GM18511 (cell line): ENCODE measurements around the gene MAP1LC3B2.

ENCODE experiments used
- ATAC-seq: cut with Tn5 transposase; IDR thresholded peaks from one replicate; pipeline ENCODE4 v1.9.1; 2021; ENCODE audit warnings: mild to moderate bottlenecking, moderate library complexity; ENCODE audit not compliant: unreplicated experiment

MAP1LC3B2 gene

DNA sequence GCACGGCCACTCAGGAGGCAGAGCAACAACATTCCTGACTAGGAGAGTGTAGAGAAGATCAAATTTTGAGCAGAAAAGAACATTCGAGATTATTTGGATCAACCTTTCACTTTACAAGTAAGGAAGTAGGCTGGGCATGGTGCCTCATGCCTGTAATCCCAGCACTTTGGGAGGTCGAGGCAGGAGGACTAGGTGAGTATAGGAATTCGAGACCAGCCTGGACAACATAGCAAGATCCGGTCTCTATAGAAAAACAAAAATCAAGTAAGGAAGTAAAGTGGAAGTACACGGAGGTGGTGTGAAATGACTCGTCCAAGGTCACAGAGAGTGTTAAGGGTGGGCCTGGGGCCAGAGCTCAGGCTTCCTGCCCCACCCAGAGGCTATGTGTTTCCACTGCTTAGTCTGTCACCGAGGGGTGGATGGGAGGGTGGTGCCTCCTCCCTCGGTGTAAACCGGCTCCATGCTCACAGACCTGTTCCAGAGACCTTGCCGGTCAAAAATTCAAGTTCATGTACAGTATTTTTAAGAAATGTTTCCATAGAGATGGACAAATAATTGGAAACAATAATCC, 51.9 kb downstream of the MAP1LC3B2 start:
- no peak for ATAC-seq

DNA sequence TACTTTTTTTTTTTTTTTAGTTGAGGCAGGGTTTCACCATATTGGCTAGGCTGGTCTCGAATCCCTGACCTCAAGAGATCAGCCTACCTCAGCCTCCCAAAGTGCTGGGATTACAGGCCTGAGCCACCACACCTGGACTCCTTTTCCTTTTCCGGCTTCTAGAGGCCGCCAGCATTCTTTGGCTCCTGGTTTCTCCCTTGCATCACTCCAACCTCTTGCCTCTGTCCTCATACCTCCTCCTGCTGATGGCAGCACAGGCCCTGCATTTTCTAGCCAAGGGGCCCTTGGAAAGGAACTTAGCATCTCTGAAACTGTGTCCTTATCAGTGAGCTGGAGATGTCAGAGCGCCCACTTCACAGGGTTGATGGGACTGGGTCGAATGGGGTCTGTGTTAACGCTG, 53.3 kb downstream of the MAP1LC3B2 start:
- ATAC-seq, result no peak

- no peak for ATAC-seq
Measured at GRCh38 chr12:116613256-116613655, 54.1 kb downstream of the MAP1LC3B2 start.

DNA sequence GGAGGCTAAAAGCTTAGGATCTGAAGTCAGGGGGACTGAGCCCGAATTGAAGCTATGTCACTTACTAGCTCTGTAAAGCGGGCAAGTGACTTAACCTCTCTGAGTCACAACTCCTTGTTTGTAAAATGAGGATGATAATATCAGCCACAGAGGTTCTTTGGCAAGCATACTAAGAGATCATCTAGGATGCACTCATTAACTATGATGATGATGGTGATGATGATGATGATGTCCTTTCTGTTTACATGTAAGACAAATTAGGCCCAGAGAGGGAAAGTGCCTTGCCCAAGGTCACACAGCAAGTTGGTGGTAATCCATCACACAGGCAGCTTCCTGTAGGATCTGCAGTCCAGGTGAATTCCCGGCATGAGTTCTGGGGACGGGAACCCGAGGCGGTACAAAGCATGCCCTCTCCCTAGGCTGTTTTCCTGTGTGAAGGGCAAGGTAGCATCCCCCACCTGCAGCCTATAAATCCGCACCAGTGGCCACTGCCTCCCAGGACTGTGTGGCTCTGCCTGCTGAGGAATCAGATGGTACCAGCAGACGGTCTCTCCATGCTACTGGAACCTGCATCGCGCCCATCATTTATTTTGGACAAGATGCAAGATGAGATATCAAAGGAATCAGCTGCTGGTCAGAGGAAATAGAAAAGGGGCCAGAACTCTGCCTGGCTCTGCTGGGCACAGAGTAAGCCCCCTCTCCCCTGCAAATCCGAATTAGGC, 55.2 kb downstream of the MAP1LC3B2 start:
- no peak for ATAC-seq

DNA sequence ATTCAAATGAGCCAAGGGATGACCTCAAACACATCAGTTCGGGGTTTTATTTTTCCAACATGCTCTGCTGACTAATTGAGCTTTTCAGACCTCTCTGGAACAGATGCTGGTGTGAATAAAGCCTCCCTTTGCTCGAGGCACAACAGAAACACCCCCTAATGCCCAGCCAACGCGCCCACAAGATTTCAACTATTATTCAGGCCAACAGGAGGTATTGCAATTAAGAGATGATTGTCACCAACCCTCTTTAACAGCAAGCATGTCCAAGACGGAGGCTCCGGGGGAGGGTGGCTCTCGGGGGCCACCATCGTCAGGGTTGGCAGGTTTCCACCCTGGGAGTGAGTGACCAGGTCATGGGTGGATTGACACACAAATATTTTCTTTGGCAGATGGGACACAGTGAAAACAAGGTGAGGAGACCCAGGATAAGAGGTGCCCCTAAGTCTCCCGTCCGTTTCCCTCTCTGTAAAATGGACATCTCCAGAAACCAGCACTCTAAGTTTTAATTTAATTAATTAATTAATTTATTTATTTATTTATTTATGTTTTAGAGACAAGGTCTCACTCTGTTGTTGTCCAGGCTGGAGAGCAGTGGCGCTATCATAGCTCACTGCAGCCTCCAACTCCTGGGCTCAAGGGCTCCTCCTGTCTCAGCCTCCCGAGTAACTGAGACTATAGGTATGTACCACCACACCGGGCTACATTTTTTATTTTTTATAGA, 56.1 kb downstream of the MAP1LC3B2 start:
- ATAC-seq, result no peak

DNA sequence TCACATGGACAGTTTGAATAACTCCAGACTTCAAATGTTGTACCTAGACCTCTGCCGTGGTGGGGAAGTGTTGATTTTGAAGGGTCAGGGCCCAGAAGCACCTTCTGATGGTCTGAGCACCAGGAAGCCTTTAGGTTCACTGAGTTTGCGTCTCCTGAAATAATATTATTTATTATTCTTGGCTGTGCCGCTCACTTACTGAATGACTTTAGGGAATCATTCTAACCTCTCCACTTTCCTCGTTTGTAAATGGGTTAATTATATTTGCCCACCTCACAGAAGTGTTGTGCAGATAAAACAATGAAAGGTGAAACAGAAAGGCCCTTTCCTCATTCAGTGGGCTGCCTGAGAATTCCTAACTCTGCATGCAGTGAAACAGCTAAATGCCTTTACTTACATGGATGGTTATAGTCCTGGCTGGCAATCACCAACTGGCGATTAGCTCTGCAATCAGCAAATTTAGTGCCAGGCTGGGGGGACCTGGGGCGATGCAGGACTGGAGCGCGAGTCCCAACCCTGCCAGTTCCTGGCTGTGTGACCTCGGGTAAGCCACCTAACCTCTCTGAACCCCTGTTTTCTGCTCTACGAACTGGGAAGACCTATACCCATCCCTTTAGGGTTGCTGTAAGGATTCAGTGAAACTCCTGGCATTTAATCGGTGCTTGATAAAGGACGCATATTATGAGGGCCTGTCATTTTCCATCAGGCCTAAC, 57.5 kb downstream of the MAP1LC3B2 start:
- no peak for ATAC-seq

- ATAC-seq, result no peak
Measured at GRCh38 chr12:116619246-116619645, 60.1 kb downstream of the MAP1LC3B2 start.

DNA sequence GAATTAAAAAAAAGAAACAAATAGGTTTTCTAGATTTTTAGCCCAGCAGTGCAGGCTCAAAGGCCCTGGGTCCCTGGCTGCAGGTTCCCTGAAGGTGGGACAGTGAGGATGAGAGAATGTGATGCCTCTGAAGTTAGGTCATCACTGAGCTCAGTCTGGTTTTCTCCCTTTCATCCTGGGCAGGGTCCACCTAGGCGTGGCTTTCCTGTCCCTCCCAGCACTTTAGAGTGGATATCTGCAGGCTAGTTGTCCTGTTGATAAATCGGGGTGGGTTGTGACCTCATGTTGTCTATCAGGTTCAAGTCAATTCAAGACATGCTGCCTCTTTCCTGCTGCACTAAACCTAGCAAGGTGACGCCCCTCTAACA, 60.9 kb downstream of the MAP1LC3B2 start:
- no peak for ATAC-seq

DNA sequence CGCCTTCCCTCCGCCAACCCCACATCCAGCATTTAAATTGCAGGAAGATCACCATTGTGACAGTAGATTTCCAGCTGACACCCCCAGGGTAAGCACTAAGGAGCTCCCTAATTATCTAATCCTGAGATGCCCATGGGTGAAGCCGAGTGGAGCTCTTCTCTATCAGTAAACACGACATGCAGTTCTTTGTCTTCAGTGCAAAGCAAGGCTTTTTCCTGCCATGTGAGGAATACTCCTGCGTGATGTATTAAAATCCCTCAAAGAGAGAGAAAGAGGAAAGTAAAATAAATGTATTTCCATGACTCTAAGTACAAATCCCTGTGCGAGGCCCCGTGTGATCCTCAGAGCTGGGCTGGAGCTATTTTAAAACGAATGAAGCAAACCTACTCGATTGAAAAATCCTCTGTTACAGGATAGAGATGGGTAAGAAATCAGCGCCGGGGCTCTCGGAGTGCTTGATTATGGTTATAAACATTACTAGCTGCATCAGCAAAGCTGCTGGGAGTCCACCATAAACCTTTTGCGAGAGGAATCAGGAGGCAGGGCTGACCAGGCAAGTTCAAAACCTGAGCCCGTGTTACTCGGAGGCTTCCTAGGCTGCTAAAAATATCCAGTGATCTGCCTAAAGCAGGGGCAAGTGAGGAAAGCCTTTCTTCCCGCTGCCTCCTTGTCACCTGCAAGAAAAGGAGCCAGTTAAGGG, 61.5 kb downstream of the MAP1LC3B2 start:
- no peak for ATAC-seq

- ATAC-seq, result no peak
Measured at GRCh38 chr12:116621194-116621593, 62.0 kb downstream of the MAP1LC3B2 start.

DNA sequence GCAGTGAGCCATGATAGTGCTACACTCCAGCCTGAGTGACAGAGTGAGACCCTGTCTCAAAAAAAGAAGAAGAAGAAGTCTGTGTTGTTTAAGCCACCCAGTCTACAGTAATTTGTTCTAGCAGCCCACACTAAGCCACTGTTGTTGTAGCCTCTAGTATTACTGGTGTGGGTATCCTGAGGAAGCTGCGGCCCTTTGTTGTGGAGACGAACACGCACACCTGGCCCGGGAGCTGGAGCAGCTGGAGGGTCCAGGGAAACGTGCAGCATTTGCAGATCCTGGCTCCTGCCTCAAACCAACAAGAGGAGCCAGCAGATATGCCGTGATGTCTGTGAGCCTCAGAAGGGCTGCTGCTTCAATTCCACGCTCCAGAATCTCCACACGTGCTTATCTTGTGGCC, 65.3 kb downstream of the MAP1LC3B2 start:
- ATAC-seq, result no peak

DNA sequence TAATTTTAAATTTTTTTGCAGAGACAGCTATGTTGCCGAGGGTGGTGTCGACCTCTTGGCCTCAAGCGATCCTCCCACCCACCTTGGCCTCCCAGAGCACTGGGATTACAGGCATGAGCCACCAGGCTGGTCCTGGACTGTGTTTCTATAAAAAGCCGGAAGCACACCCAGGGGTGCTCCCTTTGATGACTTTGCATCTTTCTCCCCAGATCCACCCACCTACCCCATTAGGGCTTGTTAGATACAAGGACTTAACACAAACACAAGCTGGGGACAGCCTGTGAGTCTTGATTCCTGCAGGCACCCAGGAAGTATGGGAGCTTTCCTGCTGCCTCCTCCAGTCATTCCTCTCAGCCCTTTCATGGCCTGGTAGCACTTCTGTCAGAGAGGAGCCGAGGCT, 67.0 kb downstream of the MAP1LC3B2 start:
- no peak for ATAC-seq
